HCT116 (cell line): ENCODE results near the gene AP1M2. TPM values are rescaled to one million over a fixed set of nuclear protein-coding genes. Genes with fewer than 3 reads are reported as not detected.

Experiments
- ATAC-seq: fragments of 200-7000 bp; cut with Tn5 transposase; 2 replicates; pipeline ENCODE4 v1.9.1; 2020; ENCODE audit warnings: mild to moderate bottlenecking, moderate library complexity
- BruUV-seq: library from RNA; stranded (reverse); fragments of 400-500 nt; replicated peaks from 2 replicates; lab custom pipeline; 2021; lab: Mats Ljungman, UMichigan
- CTCF ChIA-PET: fragments of 300-600 bp; sonication (Branson Sonifier 250); formaldehyde crosslinking; loops from one replicate; lab custom pipeline; 2021; ENCODE audit warnings: antibody characterized with exemption; lab: Charles Lee
- POLR2A ChIA-PET: fragments of 300-600, 350-600 bp; sonication (Branson Sonifier 250); formaldehyde crosslinking; loops from one replicate; lab custom pipeline; 2021; ENCODE audit warnings: antibody characterized with exemption; lab: Charles Lee
- RAD21 ChIA-PET, 2 experiments: fragments of 300-600 bp; sonication (Branson Sonifier 250); formaldehyde crosslinking; loops; one replicate each; lab custom pipeline; 2023; ENCODE audit warnings: low total read pairs in 2 of 2; ENCODE audit not compliant: uncharacterized antibody in 2 of 2, unreplicated experiment in 2 of 2, low non-redundant PET in 1 of 2; lab: Charles Lee
- DNase-seq: peaks from one replicate; pipeline ENCODE4 v3.0.0-alpha.2; 2010; ENCODE audit warnings: low read depth, low spot score
- H2AFZ ChIP-seq: fragments of 200-600 bp; shearing (Covaris generic), sonication (generic); 2 replicates; pipeline ENCODE4 v1.6.1; 2017; ENCODE audit warnings: low read depth, mixed run types, mixed read lengths, antibody characterized with exemption, low read length; ENCODE audit not compliant: poor library complexity, severe bottlenecking
- H3K27ac ChIP-seq: 2 replicates; pipeline ENCODE4 v1.5.1; 2012; ENCODE audit warnings: low read depth, low read length
- H3K27me3 ChIP-seq: fragments of 200-600 bp; sonication (generic); 2 replicates; pipeline ENCODE4 v1.6.1; 2016; ENCODE audit warnings: mixed run types, low read length, mixed read lengths; ENCODE audit not compliant: insufficient read depth
- H3K36me3 ChIP-seq, 2 experiments: fragments of 200-500 bp in 1 of 2; fragments of 200-600 bp in 1 of 2; sonication (Bioruptor generic) in 1 of 2; sonication (generic) in 1 of 2; 2 replicates each; pipeline versions ENCODE4 v1.5.1 to v1.6.1; 2014 to 2016; ENCODE audit warnings: low read length in 2 of 2, inconsistent platforms in 1 of 2, mixed read lengths in 1 of 2, mixed run types in 1 of 2; ENCODE audit not compliant: insufficient read depth in 2 of 2, control insufficient read depth in 1 of 2
- H3K4me1 ChIP-seq, 2 experiments: fragments of 200-600 bp in 1 of 2; sonication (generic) in 1 of 2; 2 replicates each; pipeline versions ENCODE4 v1.5.1 to v1.6.1; 2012 to 2017; ENCODE audit warnings: low read length in 2 of 2, inconsistent platforms in 1 of 2, mild to moderate bottlenecking in 1 of 2, mixed read lengths in 1 of 2, mixed run types in 1 of 2, moderate library complexity in 1 of 2; ENCODE audit not compliant: insufficient read depth in 2 of 2, control insufficient read depth in 1 of 2
- H3K4me2 ChIP-seq: fragments of 200-600 bp; sonication (generic); 2 replicates; pipeline ENCODE4 v1.6.1; 2017; ENCODE audit warnings: mixed run types, low read length, mixed read lengths
- H3K4me3 ChIP-seq, 2 experiments: fragments of 200-600 bp in 1 of 2; sonication (generic) in 1 of 2; replicated peaks in 1 of 2; 2 replicates each; pipeline ENCODE4 v1.5.1; 2011 to 2016; ENCODE audit warnings: low read length in 2 of 2, control low read depth in 1 of 2, low read depth in 1 of 2, mild to moderate bottlenecking in 1 of 2, mixed read lengths in 1 of 2, mixed run types in 1 of 2
- H3K79me2 ChIP-seq: fragments of 200-600 bp; sonication (generic); 2 replicates; pipeline ENCODE4 v1.6.1; 2017; ENCODE audit warnings: mild to moderate bottlenecking, mixed run types, low read length, moderate library complexity, mixed read lengths; ENCODE audit not compliant: insufficient read depth
- H3K9ac ChIP-seq: fragments of 200-600 bp; sonication (generic); 2 replicates; pipeline ENCODE4 v1.6.1; 2016; ENCODE audit warnings: low read length, mixed read lengths
- H3K9me2 ChIP-seq: fragments of 200-600 bp; sonication (generic), shearing (Covaris generic); 2 replicates; pipeline ENCODE4 v1.6.1; 2017; ENCODE audit warnings: mixed run types, mild to moderate bottlenecking, moderate library complexity; ENCODE audit not compliant: insufficient read depth
- H3K9me3 ChIP-seq, 2 experiments: fragments of 200-500 bp in 1 of 2; fragments of 200-600 bp in 1 of 2; sonication (Bioruptor generic) in 1 of 2; sonication (generic) in 1 of 2; 2 replicates each; pipeline ENCODE4 v1.6.1; 2014 to 2017; ENCODE audit warnings: low read length in 2 of 2, mixed read lengths in 2 of 2, inconsistent platforms in 1 of 2, low read depth in 1 of 2, mild to moderate bottlenecking in 1 of 2, mixed run types in 1 of 2, moderate library complexity in 1 of 2; ENCODE audit not compliant: control insufficient read depth in 1 of 2, insufficient read depth in 1 of 2
- H4K20me1 ChIP-seq: fragments of 200-600 bp; sonication (generic), shearing (Covaris generic); 2 replicates; pipeline ENCODE4 v1.6.1; 2017; ENCODE audit warnings: mixed run types, mild to moderate bottlenecking, moderate library complexity; ENCODE audit not compliant: insufficient read depth
- CBX3 ChIP-seq: IDR thresholded peaks from 2 replicates; pipeline ENCODE4 v1.6.1; 2012; ENCODE audit warnings: low read depth
- CEBPB ChIP-seq: IDR thresholded peaks from 2 replicates; pipeline ENCODE4 v1.6.1; 2012; ENCODE audit warnings: low read depth
- EGR1 ChIP-seq: IDR thresholded peaks from 2 replicates; pipeline ENCODE4 v1.6.1; 2012; ENCODE audit warnings: low read depth
- ELF1 ChIP-seq: IDR thresholded peaks from 2 replicates; pipeline ENCODE4 v1.6.1; 2012; ENCODE audit warnings: low read depth, borderline replicate concordance
- EZH2 ChIP-seq: fragments of 200-600 bp; sonication (generic); IDR thresholded peaks from 2 replicates; pipeline ENCODE4 v1.6.1; 2017; ENCODE audit warnings: antibody characterized with exemption, mixed run types
- EZH2phosphoT487 ChIP-seq: fragments of 200-600 bp; IDR thresholded peaks from 2 replicates; pipeline ENCODE4 v1.6.1; 2018; ENCODE audit warnings: antibody characterized with exemption, borderline replicate concordance
- FOSL1 ChIP-seq: IDR thresholded peaks from 2 replicates; pipeline ENCODE4 v1.6.1; 2012; ENCODE audit warnings: low read depth
- JUND ChIP-seq: IDR thresholded peaks from 2 replicates; pipeline ENCODE4 v1.6.1; 2012
- POLR2A ChIP-seq: IDR thresholded peaks from 2 replicates; pipeline ENCODE4 v1.7.0; 2011; ENCODE audit warnings: borderline replicate concordance; ENCODE audit not compliant: insufficient read depth, insufficient read length; ENCODE audit errors: extremely low read depth
- POLR2AphosphoS5 ChIP-seq: IDR thresholded peaks from 2 replicates; pipeline ENCODE4 v1.6.1; 2011; ENCODE audit warnings: mild to moderate bottlenecking, low read depth, low read length, moderate library complexity
- RAD21 ChIP-seq: IDR thresholded peaks from 2 replicates; pipeline ENCODE4 v1.6.1; 2012; ENCODE audit warnings: low read depth, mild to moderate bottlenecking
- SIN3A ChIP-seq: IDR thresholded peaks from 2 replicates; pipeline ENCODE4 v1.6.1; 2012; ENCODE audit warnings: low read depth
- SRF ChIP-seq: IDR thresholded peaks from 2 replicates; pipeline ENCODE4 v1.6.1; 2012; ENCODE audit warnings: low read depth
- TCF7L2 ChIP-seq: IDR thresholded peaks from 2 replicates; pipeline ENCODE4 v1.7.0; 2011; ENCODE audit warnings: borderline replicate concordance, inconsistent platforms; ENCODE audit not compliant: insufficient read depth, insufficient read length; ENCODE audit errors: extremely low read depth
- ZFX ChIP-seq: fragments of 450-650 bp; IDR thresholded peaks from 2 replicates; pipeline ENCODE4 v1.6.1; 2017
- ZNF274 ChIP-seq: fragments of 200-500 bp; sonication (Bioruptor generic); IDR thresholded peaks from 2 replicates; pipeline ENCODE4 v1.6.1; 2014; ENCODE audit warnings: mild to moderate bottlenecking, low read depth, low read length, inconsistent platforms
- intact Hi-C: fragments of 100-400 bp; cut with micrococcal nuclease; formaldehyde crosslinking; loops from 2 replicates; pipeline ENCODE4 v1.10.0; 2022
- total RNA-seq: library from RNA; stranded (reverse); gene quantifications from one replicate; pipeline ENCODE4 v1.2.1, GENCODE V29; 2021; ENCODE audit not compliant: unreplicated experiment
- TF ChIP-seq, protein P1 (sequence below): IDR thresholded peaks from 2 replicates; pipeline ENCODE4 v1.6.1; 2011; ENCODE audit warnings: mild to moderate bottlenecking, low read length, moderate library complexity; ENCODE audit not compliant: insufficient replicate concordance; ENCODE audit errors: extremely low read depth
- TF ChIP-seq, protein P2 (sequence below), 3 experiments: fragments of 200-600 bp in 1 of 3; sonication (generic) in 1 of 3; IDR thresholded peaks in 2 of 3; conservative IDR thresholded peaks in 1 of 3; 2 replicates each; pipeline ENCODE4 v1.5.1; 2012 to 2017; ENCODE audit warnings: low read depth in 2 of 3, low read length in 2 of 3, antibody characterized with exemption in 1 of 3, borderline replicate concordance in 1 of 3, control low read depth in 1 of 3, mild to moderate bottlenecking in 1 of 3, mixed read lengths in 1 of 3, mixed run types in 1 of 3, moderate library complexity in 1 of 3; ENCODE audit not compliant: insufficient read depth in 1 of 3

The AP1M2 gene
- total RNA-seq, 1 experiment from 2014 or later, result 111 TPM

- no peak overlapping the region for H3K4me3 ChIP-seq
- BruUV-seq, result no TSS peak
- no peak for TF ChIP-seq EZH2
- TF ChIP-seq, protein P1, sequence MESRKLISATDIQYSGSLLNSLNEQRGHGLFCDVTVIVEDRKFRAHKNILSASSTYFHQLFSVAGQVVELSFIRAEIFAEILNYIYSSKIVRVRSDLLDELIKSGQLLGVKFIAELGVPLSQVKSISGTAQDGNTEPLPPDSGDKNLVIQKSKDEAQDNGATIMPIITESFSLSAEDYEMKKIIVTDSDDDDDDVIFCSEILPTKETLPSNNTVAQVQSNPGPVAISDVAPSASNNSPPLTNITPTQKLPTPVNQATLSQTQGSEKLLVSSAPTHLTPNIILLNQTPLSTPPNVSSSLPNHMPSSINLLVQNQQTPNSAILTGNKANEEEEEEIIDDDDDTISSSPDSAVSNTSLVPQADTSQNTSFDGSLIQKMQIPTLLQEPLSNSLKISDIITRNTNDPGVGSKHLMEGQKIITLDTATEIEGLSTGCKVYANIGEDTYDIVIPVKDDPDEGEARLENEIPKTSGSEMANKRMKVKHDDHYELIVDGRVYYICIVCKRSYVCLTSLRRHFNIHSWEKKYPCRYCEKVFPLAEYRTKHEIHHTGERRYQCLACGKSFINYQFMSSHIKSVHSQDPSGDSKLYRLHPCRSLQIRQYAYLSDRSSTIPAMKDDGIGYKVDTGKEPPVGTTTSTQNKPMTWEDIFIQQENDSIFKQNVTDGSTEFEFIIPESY, result no peak
- no peak for TF ChIP-seq JUND
- TF ChIP-seq EZH2phosphoT487, result no peak
- TF ChIP-seq SIN3A, result no peak
- TF ChIP-seq TCF7L2, result no peak
- no peak for TF ChIP-seq RAD21
- TF ChIP-seq CBX3, result no peak
- no peak for TF ChIP-seq POLR2A
- TF ChIP-seq SRF, result no peak
- no peak for TF ChIP-seq POLR2AphosphoS5
- no peak for TF ChIP-seq CEBPB
- no peak for TF ChIP-seq ZFX
- TF ChIP-seq EGR1, result no peak
- no peak for TF ChIP-seq FOSL1
- TF ChIP-seq ZNF274, result no peak
- TF ChIP-seq, protein P2, sequence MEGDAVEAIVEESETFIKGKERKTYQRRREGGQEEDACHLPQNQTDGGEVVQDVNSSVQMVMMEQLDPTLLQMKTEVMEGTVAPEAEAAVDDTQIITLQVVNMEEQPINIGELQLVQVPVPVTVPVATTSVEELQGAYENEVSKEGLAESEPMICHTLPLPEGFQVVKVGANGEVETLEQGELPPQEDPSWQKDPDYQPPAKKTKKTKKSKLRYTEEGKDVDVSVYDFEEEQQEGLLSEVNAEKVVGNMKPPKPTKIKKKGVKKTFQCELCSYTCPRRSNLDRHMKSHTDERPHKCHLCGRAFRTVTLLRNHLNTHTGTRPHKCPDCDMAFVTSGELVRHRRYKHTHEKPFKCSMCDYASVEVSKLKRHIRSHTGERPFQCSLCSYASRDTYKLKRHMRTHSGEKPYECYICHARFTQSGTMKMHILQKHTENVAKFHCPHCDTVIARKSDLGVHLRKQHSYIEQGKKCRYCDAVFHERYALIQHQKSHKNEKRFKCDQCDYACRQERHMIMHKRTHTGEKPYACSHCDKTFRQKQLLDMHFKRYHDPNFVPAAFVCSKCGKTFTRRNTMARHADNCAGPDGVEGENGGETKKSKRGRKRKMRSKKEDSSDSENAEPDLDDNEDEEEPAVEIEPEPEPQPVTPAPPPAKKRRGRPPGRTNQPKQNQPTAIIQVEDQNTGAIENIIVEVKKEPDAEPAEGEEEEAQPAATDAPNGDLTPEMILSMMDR (IDR thresholded peaks at IDR 0.05 in 2 of 3, conservative IDR thresholded peaks at IDR 0.05 in 1 of 3; ENCODE audit: borderline replicate concordance in 1 of 3, insufficient read depth in 1 of 3, low read depth in 2 of 3, low read length in 2 of 3), result no peak
- no peak for TF ChIP-seq ELF1
- TF ChIP-seq, all 23 proteins: peak for 0
- DNase-seq (no peak), ATAC-seq (no peak)
- no peaks in the 10 kb centered on the region for H4K20me1 ChIP-seq
- ChIA-PET RAD21 (interaction anchor here in 1 of 2 experiments (0.6 kb wide), 1 partner anchor 37 kb away, joined by 4 read pairs; no protein-coding TSS in a partner anchor), CTCF (no interaction called here), POLR2A (no interaction called here)
- H3K4me1 ChIP-seq, result peaks cover 2 to 5% of the 10 kb centered on the region in 2 experiments; a peak in 3 of 4 replicates
- H3K27ac ChIP-seq, result no peak overlapping the region
- peaks cover 15 to 35% of the 10 kb centered on the region in 2 experiments; a peak in 3 of 4 replicates for H3K36me3 ChIP-seq
- no peak overlapping the region for H2AFZ ChIP-seq
- no peaks in the 10 kb centered on the region for H3K9me3 ChIP-seq
- H3K79me2 ChIP-seq, result peaks cover 14% of the 10 kb centered on the region
- H3K27me3 ChIP-seq, result no peaks in the 10 kb centered on the region
- no peak overlapping the region for H3K9ac ChIP-seq
- no peaks in the 10 kb centered on the region for H3K9me2 ChIP-seq
- intact Hi-C loops, result no loop called here
- H3K4me2 ChIP-seq, result no peak overlapping the region
Measured at GRCh38 chr19:10549733-10550132, 37.4 kb downstream of the AP1M2 start.
